ENCODE data around the gene GXYLT2.

The GXYLT2 gene

DNA sequence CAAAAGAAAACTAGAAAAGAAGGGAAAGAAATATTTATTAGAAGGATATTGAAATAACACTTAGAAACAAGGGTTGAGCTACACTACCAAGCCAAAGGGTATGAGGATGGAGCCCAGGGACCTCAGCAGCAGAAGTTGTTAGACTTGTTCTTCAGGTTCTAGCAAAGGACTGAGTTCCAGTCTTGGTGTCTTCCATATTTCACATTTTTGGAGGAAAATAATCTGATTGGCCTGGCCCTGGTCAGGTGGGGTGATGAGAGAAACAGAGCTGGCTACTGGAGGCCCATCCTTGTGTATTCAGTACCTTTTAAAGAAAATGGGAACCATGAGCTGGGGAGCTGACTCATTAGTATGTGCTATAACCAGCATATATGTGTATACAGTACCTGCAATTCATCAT is 137.0 kb downstream of the GXYLT2 start:
- no peak for DNase-seq

DNA sequence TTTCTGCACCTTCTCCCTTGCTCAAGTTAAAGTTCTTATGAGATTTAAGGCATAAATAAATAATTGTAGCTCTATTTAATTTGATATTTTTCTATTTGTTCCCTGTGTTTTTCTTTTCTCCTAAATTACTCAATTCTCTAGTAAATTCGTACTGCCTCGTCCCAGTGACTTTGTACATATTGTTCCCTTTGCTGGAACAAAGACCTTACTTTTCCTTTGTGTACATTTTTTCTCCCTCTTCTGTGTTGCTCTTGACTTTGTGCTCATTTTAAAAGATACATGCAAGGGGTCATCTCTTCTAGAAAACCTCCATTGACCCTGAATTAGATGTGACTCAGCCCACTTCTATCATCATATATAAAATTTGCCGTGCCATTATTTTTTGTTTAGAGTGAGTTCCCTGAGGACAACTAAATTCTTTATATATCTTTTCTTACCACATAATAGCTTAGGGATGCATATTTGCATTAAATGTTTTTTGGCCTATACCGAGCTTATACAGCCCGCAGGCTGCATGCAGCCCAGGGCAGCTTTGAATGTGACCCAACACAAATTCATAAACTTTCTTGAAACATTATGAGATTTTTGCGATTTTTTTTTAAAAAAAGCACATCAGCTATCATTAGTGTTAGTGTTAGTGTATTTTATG is 138.4 kb downstream of the GXYLT2 start:
- no peak for DNase-seq
